DMS153 (cell line): ENCODE results near the gene TADA2A.

Source experiments
- DNase-seq: peaks from one replicate; lab custom pipeline; 2025; lab: John Stamatoyannopoulos, UW

Gene TADA2A

GRCh38 chr17:37461668-37462067 lies 55.0 kb downstream of the TADA2A start:
- DNase-seq, result no peak

- DNase-seq, result no peak
Observed at GRCh38 chr17:37462492-37462891, 55.8 kb downstream of the TADA2A start.

GRCh38 chr17:37463039-37463438 lies 56.4 kb downstream of the TADA2A start:
- no peak for DNase-seq

- DNase-seq, result no peak
Observed at GRCh38 chr17:37465069-37465616, 58.5 kb downstream of the TADA2A start.

GRCh38 chr17:37466471-37466870 lies 59.8 kb downstream of the TADA2A start:
- no peak for DNase-seq

- no peak for DNase-seq
Observed at GRCh38 chr17:37470181-37470580, 63.5 kb downstream of the TADA2A start.

GRCh38 chr17:37475731-37476420 lies 69.2 kb downstream of the TADA2A start:
- DNase-seq, result no peak

- no peak for DNase-seq
Observed at GRCh38 chr17:37476431-37477120, 69.9 kb downstream of the TADA2A start.

GRCh38 chr17:37478187-37478586 lies 71.5 kb downstream of the TADA2A start:
- no peak for DNase-seq

- no peak for DNase-seq
Observed at GRCh38 chr17:37479025-37479424, 72.3 kb downstream of the TADA2A start.

GRCh38 chr17:37480427-37480826 lies 73.7 kb downstream of the TADA2A start:
- DNase-seq, result no peak

- DNase-seq, result no peak
Observed at GRCh38 chr17:37481001-37481665, 74.4 kb downstream of the TADA2A start.

- DNase-seq, result no peak
Observed at GRCh38 chr17:37483311-37484039, 76.8 kb downstream of the TADA2A start.

- no peak for DNase-seq
Observed at GRCh38 chr17:37485938-37486570, 79.4 kb downstream of the TADA2A start.

GRCh38 chr17:37488009-37488604 lies 81.4 kb downstream of the TADA2A start:
- DNase-seq, result peak; percentile 79

- DNase-seq, result peak; percentile 17
Observed at GRCh38 chr17:37488607-37489196, 82.0 kb downstream of the TADA2A start.

- DNase-seq, result peak; percentile 51
Observed at GRCh38 chr17:37489197-37490001, 82.7 kb downstream of the TADA2A start, which contains the start of gene DUSP14. DUSP14 (plus strand) TSS chr17:37489891; CDS start chr17:37512273, 22,382 bp downstream.

- peak; percentile 14 for DNase-seq
Observed at GRCh38 chr17:37490022-37490587, 83.4 kb downstream of the TADA2A start.
